HL-60 (cell line): ENCODE measurements around the gene LGALS4.

ENCODE experiments used
- DNase-seq, 2 experiments: peaks; one replicate each; pipeline ENCODE4 v3.0.0-alpha.2; 2010 to 2020; ENCODE audit warnings: low read depth in 1 of 2, low spot score in 1 of 2
- H3K27ac ChIP-seq: fragments of 250-450 bp; sonication (Bioruptor Pico); replicated peaks from 2 replicates; pipeline ENCODE4 v1.5.1; 2020; ENCODE audit warnings: mild to moderate bottlenecking, moderate library complexity
- H3K27me3 ChIP-seq: fragments of 250-450 bp; sonication (Bioruptor Pico); 2 replicates; pipeline ENCODE4 v1.5.1; 2021; ENCODE audit warnings: mild to moderate bottlenecking, moderate library complexity; ENCODE audit not compliant: insufficient read depth, poor library complexity, severe bottlenecking
- H3K4me3 ChIP-seq: replicated peaks from 2 replicates; pipeline ENCODE4 v1.5.1; 2011; ENCODE audit warnings: mild to moderate bottlenecking, control low read depth, low read length; ENCODE audit not compliant: insufficient read depth
- CTCF ChIP-seq: IDR thresholded peaks from one replicate; pipeline ENCODE4 v1.5.1; 2011; ENCODE audit warnings: low read length, control low read depth, inconsistent platforms; ENCODE audit not compliant: insufficient read depth
- GABPA ChIP-seq: IDR thresholded peaks from 2 replicates; pipeline ENCODE4 v1.6.1; 2012; ENCODE audit warnings: low read depth
- POLR2AphosphoS5 ChIP-seq: IDR thresholded peaks from 2 replicates; pipeline ENCODE4 v1.6.1; 2012; ENCODE audit warnings: low read depth
- REST ChIP-seq: IDR thresholded peaks from 2 replicates; pipeline ENCODE4 v1.6.1; 2012; ENCODE audit warnings: low read depth; ENCODE audit not compliant: insufficient replicate concordance
- SPI1 ChIP-seq: IDR thresholded peaks from 2 replicates; pipeline ENCODE4 v1.6.1; 2012; ENCODE audit warnings: low read depth, mild to moderate bottlenecking, borderline replicate concordance

The LGALS4 gene

GRCh38 chr19:38781058-38781457 lies 31.7 kb downstream of the LGALS4 start:
- no peak for DNase-seq
- Histone ChIP-seq H3K27ac (no peak overlapping the region), H3K27me3 (no peaks in the 10 kb centered on the region), H3K4me3 (no peak overlapping the region)
- no peak for TF ChIP-seq CTCF
- no peak for TF ChIP-seq POLR2AphosphoS5
- TF ChIP-seq GABPA = no peak
- TF ChIP-seq SPI1 = no peak
- no peak for TF ChIP-seq REST

- H3K27me3 ChIP-seq = no peaks in the 10 kb centered on the region
- TF ChIP-seq CTCF = no peak
- no peak for TF ChIP-seq POLR2AphosphoS5
- TF ChIP-seq GABPA = no peak
- TF ChIP-seq REST = no peak
- TF ChIP-seq SPI1 = no peak
- no peak overlapping the region for H3K27ac ChIP-seq
- DNase-seq = no peak
- no peak overlapping the region for H3K4me3 ChIP-seq
Observed at GRCh38 chr19:38780443-38780842, 32.3 kb downstream of the LGALS4 start.

GRCh38 chr19:38778733-38779132 lies 34.0 kb downstream of the LGALS4 start:
- Histone ChIP-seq H3K27ac (no peak overlapping the region), H3K4me3 (no peak overlapping the region), H3K27me3 (no peaks in the 10 kb centered on the region)
- TF ChIP-seq GABPA = no peak
- TF ChIP-seq REST = no peak
- TF ChIP-seq CTCF = no peak
- no peak for TF ChIP-seq SPI1
- no peak for TF ChIP-seq POLR2AphosphoS5
- no peak for DNase-seq
